Stimulated activated CD4-positive, alpha-beta T cell treated with anti-CD3 and anti-CD28 coated beads, Interleukin-12 subunit alpha, Interleukin-12 subunit beta, amount 100 ng/mL, for 4 hours (primary cell): ENCODE data around the gene DDIT4.
"Not testable (repeated sequence)": the region's sequence is repeated elsewhere in the genome, so short reads cannot be mapped to it uniquely, and the experiment has no call there.

Experiments
- DNase-seq: peaks from one replicate; pipeline ENCODE4 v3.0.0-alpha.2; 2020

DDIT4 gene

DNA sequence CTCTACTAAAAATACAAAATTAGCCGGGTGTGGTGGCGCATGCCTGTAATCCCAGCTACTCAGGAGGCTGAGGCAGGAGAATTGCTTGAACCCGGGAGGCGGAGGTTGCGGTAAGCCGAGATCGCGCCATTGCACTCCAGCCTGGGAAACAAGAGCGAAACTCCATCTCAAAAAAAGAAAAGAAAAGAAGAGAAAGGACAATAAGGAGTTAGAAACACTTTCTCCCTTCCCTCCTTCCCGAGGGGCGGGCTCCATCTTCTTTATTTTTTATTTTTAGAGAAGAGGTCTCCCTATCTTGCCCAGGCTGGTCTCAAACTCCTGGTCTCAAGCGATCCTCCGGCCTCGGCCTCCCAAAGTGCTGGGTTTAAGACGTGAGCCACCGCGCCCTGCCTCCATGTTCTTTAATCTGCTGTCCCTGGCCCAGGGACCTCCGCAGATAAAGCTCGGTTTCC is 23.1 kb downstream of the DDIT4 start:
- DNase-seq: not testable (repeated sequence)

GRCh38 chr10:72297281-72297804 is 23.6 kb downstream of the DDIT4 start:
- DNase-seq: peak; percentile 90

DNA sequence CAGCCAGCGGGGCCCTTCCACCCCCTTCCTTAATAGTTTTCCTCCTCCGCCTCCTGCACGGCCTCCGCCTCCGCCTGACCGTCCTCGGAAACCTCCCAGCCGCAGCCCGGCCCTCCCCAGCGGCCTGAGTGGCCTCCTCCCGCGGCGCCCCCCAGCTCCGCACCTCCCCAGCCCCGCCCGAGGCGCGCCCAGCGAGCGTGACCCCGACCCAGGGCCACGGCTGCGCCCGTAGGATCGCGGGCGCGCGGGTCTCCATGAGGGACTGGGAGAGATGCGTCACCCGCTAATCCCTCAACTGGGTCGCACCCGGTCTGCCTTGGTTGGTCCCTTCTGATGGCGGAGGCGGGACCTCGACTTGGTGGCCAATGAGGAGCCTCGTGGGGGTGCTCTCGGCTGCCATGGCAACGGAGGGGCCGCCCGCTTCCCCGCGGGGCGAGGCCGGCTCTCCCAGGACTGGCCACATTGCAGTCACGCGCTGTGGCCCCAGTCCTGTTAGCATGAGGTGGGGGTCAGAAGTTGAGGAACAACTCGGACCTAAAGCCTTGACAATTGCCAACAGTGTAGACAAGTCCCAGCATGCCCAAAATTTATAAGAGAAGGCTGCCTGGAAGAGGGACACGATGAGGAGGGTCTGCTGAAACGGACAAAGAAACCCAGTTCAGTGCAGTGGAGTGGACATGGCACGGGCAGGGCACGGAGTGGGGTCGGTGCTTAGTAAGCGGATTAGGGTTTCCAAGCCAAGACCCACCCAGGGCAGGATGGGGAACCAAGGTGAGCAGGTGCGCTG is 24.3 kb downstream of the DDIT4 start:
- DNase-seq: peak; percentile 86

DNA sequence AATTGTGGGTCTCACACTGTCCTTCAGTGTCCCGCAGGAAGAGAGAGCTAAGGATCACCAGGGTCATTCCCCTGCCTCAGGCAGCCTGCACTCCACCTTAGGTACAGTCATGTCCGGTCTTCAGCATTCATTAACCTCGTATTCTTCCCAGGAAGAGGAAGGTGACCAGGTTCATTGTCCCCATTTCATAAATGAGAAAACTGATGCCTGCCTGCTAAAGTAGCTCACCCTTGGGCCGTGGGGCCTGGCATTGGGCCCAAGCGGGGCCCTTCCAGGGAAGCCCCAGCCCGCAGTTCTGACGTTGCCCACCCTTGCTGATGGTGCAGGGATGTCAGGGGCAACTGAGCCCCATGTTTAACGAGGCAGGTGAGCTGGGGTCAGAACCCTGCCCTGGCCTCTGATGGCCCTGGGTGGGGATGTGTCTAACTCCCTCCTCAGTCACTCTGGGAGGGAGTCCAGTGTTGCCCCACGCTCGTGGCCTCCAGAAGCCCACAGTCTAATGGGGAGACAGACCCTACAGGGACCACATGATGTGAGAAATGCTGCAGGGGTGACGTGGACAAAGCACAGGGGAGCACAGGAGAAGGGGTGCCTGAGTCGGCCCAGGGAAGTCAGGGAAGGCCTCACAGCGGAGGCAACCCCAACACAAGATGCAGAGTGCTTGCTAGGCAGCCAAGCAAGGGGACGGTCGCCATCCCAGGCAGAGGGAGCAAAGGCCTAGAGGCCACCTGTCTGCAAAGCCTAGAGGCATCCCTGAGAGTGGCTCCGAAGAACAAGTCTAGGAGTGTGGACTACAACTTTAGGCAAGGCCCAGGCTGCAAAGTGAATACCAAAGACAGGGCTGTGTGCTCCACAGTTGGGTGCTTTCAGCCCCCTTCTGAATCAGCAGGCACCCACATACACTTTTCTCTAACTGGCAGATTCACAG is 25.1 kb downstream of the DDIT4 start:
- no peak for DNase-seq

GRCh38 chr10:72303424-72304128 is 29.9 kb downstream of the DDIT4 start:
- DNase-seq: no peak

DNA sequence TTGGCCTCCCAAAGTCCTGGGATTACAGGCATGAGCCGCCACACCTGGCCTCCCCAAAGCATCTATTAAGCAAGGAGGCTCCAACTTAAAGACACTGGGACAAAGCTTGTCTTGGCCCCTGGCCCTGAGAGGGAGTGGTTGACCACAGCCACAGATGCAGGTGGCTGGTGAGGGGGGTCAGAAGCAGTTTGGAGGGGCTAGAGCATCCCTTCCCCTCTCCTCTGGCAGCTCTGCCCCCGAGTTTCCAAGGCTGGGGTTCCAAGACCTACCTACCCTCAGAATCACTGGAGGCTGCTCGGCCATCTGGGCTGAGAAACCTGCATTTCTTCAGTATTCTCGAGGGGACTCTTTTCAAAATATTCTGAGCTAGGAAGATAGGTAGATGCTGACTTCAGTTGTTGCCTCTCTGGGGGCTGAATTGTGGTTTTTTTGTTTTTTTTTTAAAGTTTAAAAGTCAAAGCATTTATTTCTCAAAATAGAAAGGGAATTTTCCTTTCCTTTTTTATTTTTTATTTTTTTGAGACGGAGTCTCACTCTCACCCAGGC is 32.6 kb downstream of the DDIT4 start:
- DNase-seq: no peak

- DNase-seq: not testable (repeated sequence)
Measured at GRCh38 chr10:72307711-72308110, 34.0 kb downstream of the DDIT4 start.

GRCh38 chr10:72308320-72308987 is 34.7 kb downstream of the DDIT4 start:
- no peak for DNase-seq

DNA sequence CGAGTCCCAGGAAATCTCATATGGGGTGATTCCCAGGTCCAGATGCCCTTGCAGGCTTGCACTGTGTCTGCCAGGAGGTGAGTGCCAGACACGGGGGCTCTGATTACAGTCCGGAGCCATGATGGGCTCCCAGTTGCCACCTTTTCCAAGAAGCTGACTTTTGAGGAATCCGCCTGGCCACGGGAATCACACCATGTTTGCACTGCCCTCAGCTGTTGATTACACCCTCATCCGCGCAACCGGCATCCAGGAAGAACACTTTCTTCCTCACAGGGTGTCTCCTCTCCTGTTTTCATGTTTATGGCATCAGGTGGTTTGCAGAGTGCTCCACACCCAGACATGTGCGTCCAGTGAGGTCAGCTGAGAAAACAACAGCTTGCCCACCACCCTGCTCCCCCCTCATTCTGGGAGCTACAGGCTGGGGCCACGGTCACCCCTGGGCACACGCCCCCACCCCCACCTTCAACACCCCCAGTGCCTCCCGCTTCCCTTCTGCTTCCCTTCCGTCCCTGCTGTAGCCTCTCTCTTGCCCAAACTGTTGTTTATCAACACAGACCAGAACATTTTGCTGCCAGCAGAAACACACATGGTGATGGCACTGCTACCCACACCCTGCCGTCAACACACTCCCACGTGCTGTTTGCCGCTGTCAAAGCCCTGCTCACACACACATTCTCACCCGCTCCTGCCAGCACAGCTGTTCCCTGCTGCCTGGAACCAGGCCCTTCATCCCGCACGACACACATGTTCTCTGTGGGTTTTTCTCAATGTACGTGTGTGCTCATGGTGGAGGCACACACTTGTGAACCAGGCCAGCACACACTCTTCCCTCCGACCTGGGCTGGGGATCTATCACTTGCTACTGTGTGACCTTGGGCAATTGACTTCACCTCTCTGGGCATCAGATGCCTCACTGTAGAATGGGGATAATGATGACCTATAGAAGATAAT is 35.8 kb downstream of the DDIT4 start:
- no peak for DNase-seq

- no peak for DNase-seq
Measured at GRCh38 chr10:72310241-72310633, 36.5 kb downstream of the DDIT4 start.

- DNase-seq: no peak
Measured at GRCh38 chr10:72310636-72311035, 36.9 kb downstream of the DDIT4 start.

GRCh38 chr10:72311667-72312066 is 37.9 kb downstream of the DDIT4 start:
- no peak for DNase-seq

- DNase-seq: no peak
Measured at GRCh38 chr10:72312865-72313391, 39.2 kb downstream of the DDIT4 start.

GRCh38 chr10:72314263-72314662 is 40.5 kb downstream of the DDIT4 start:
- DNase-seq: no peak

GRCh38 chr10:72315054-72315453 is 41.3 kb downstream of the DDIT4 start:
- DNase-seq: no peak

DNA sequence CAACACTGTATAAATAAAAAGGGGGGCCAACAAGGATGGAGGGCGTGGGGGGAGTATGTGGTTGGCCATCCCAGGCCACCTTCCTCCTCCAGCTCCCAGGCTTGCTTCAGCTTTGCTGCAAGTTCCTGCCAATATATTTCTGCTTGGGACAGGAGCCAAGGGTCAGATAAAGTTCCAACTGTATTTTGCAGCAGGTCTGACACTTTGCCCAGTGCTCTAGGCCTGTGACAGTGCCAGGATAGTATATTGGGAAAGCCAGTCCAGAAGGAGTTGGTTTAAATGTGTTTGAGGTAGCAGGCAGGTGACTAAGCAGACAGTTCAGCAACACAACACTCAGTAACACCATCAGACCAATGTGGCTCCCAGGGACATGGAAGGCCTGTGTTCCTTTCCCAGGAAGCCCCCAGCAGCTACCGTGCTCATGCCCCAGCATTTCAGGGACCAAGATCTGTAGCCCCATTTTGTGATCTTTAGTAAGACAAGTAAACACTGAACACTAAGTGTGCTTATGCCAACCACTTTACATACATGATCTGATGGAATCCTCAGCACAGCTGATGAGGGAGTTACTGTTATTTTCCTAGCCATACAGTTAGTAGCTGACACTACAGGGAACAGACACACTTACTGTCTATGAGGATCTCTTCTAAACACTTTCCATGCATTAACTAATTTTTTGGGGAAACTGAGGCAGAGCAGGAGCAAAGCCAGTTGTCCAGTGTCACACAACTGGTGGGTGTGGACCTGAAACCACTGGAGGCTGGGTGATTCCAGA is 42.1 kb downstream of the DDIT4 start:
- no peak for DNase-seq

DNA sequence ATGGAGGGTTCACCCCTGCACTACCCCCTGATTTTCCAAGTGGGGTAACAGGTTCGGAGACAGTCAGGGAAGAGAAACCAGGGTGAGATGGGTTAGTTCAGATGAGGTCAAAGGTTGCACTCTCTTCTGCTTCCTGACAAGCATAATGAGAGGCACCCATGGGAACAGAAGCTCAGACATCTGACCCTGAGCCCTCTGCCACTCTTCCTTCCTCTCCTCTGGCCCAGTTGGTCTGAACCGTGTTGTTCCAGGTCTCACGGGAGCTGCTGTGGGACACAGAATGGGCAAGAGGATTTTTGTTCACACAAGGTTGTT is 42.6 kb downstream of the DDIT4 start:
- DNase-seq: no peak

DNA sequence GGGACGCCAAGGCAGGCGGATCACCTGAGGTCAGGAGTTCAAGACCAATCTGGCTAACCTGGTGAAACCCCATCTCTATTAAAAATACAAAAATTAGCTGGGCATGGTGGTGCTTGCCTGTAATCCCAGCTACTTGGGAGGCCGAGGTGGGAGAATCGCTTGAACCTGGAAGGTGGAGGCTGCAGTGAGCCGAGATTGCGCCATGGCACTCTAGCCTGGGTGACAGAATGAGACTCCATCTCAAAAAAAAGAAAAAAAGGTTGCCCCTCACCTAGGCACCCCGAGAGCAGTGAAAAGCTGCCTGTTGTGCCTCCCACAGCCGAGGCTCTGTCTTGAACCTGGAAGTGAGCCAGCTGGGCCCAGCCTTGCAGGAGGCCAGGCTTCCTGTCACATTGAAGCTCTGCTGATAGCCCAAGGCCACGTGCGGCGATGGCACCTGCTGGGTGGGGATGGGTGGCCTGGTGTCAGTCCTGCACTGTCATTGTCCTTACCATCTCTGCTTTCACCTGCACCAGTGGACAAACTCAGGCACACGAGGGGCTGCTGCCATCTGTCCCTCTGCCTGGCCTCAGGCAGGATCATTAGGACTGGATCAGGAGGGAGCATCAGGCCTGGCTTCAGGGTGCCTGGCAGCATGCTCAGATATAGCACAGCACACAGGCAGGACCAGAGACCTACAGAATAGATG is 43.2 kb downstream of the DDIT4 start:
- no peak for DNase-seq
